H54 (cell line): ENCODE data around the gene TAS1R1.
"Not testable (repeated sequence)": the region's sequence is repeated elsewhere in the genome, so short reads cannot be mapped to it uniquely, and the experiment has no call there.

Experiments
- DNase-seq: peaks from one replicate; pipeline ENCODE4 v3.0.0; 2011; ENCODE audit warnings: low spot score, mixed read lengths; ENCODE audit not compliant: insufficient read length
- FAIRE-seq: peaks from 3 replicates; lab custom pipeline; 2011; peaks lifted over from hg19 to GRCh38; lab: Jason Lieb, UNC
- POLR2A ChIP-seq: IDR thresholded peaks from 2 replicates; pipeline ENCODE4 v1.6.1; 2011; ENCODE audit warnings: low read depth, mild to moderate bottlenecking, low read length

TAS1R1 gene

DNA sequence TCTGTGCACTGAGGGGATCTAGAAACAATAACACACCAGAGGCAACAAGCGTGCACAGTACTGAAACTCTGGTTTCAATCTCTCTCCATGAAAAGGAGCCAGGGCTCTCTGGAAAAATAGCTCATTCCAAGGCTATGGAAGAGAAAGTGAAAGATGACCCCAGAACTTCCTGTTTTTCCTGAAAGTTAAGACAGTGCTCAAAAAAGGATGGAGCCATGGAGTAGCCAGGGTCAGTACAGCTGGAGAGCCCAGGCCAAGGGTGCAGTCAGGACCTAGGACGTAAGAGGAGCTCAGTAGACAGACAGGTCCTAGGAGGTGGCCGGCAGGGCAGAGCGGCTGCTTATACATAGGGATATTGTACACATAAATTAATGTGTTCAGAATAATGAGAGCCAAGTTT, 19.9 kb upstream of the TAS1R1 start:
- no peak for TF ChIP-seq POLR2A
- no peak for DNase-seq
- FAIRE-seq, result no peak

- DNase-seq, result no peak
- no peak for FAIRE-seq
- no peak for TF ChIP-seq POLR2A
Observed at GRCh38 chr1:6536291-6536690, 18.8 kb upstream of the TAS1R1 start.

GRCh38 chr1:6538956-6539355, 16.2 kb upstream of the TAS1R1 start:
- no peak for DNase-seq
- no peak for TF ChIP-seq POLR2A
- FAIRE-seq, result no peak

DNA sequence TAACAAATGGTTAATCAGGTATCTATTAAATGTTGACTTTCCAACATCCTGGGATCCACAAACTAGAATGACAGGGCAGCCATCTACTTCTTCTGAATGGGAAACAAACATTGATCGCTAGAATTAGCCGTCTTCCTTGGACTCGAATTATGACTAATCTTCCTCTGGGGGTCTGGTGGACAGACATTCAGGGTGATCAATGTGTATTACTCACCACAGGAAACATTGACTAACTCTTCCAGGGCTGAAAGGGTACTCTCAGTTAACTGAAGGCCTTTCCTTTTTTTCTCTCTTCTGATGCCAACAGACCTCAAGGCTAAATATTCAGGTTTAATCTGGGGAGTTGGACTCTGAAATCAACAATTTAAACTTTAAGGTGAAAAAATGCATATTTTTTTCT, 10.3 kb upstream of the TAS1R1 start:
- FAIRE-seq (peak; percentile 89), DNase-seq (peak; percentile 47)
- TF ChIP-seq POLR2A, result no peak

- TF ChIP-seq POLR2A, result no peak
- no peak for DNase-seq
- FAIRE-seq, result peak; percentile 86
Observed at GRCh38 chr1:6545276-6546112, 9.6 kb upstream of the TAS1R1 start.

- TF ChIP-seq POLR2A, result no peak
- DNase-seq, result no peak
- no peak for FAIRE-seq
Observed at GRCh38 chr1:6546326-6546725, 8.8 kb upstream of the TAS1R1 start.

DNA sequence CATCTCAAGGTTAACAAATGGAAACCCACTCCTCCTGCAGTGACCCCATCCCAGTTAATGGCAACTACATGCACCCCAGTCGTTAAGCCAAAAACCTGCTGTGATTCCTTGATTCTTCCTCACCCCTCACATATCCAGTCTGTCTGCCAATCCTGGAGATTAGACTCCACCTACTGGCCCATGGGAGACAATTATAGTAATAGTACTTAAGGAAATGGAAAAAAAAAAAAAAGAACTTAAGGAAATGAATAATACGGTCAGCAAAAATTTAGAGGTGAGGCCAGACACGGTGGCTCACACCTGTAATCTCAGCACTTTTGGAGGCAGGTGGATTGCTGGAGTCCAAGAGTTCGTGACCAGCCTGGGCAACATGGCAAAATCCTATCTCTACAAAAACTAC, 7.8 kb upstream of the TAS1R1 start:
- no peak for TF ChIP-seq POLR2A
- FAIRE-seq (no peak), DNase-seq (no peak)

- peak; percentile 56; the same call in 1 of the 2 replicates for TF ChIP-seq POLR2A
- FAIRE-seq (no peak), DNase-seq (peak; percentile 84)
Observed at GRCh38 chr1:6554031-6554906, 838 bp upstream of the TAS1R1 start, which contains the start of gene NOL9. Gene NOL9 (minus strand): TSS chr1:6554513. CDS start chr1:6554502, 11 bp downstream.

DNA sequence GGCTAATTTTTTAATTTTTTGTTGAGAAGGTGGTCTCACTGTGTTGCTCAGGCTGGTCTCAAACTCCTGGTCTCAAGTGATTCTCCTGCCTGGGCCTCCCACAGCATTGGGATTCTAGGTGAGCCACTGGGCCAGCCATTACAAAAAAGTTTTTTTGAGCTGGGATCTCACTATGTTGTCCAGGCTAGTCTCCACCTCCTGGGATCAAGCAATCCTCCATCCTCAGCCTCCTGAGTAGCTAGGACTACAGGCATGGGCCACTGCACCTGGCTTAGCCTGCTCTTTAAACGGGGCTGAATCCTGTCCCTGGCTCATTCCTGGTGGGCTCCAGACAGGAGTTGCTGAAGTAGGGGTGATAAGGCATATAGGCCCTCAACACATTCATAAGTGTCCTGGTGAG, 2.5 kb downstream of the TAS1R1 start:
- FAIRE-seq, result no peak
- no peak for DNase-seq
- TF ChIP-seq POLR2A, result no peak

GRCh38 chr1:6559161-6559560, 4.1 kb downstream of the TAS1R1 start:
- FAIRE-seq, DNase-seq: not testable (repeated sequence)

- DNase-seq, result no peak
- no peak for FAIRE-seq
- no peak for TF ChIP-seq POLR2A
Observed at GRCh38 chr1:6560267-6560666, 5.2 kb downstream of the TAS1R1 start.

DNA sequence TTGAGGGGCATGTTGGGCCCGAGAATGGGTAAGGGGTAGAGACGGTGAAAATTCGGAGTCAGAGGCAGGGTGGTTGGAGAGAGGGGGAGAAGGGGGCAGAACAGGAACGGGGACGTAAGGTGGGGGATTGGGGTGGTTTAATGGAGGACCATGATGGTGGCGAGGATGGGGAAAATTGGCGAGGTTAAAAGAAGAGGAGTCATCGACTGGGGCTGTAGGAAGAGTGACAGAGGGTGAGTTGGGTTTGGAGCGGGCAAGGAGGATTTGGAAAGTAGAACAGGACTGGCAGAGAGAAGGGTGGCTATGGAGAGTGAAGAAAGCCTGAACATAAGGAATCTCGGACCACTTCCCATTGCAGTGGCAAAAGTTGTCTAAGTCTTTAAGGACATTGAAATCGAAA, 13.9 kb downstream of the TAS1R1 start:
- no peak for TF ChIP-seq POLR2A
- FAIRE-seq, result no peak
- DNase-seq, result no peak

DNA sequence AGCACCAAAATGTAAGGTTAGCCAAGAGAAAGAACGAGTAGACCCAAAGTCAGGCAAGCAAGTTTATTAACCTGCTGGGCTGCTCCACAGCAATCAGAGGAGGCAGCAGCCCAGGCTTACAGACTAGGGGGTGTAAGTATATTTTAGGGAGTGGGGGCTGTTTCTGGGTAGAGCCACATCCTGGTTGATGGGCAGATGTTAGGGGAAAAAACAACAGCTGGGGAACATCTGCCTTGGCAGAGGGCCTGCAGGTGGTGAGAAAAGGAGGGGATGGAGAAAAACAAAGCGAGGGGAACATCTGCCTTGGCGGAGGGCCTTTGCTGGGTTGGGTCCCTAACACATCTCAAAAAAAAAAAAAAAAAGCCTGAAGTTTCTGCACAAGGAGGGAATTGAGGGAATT, 15.0 kb downstream of the TAS1R1 start:
- DNase-seq (no peak), FAIRE-seq (no peak)
- TF ChIP-seq POLR2A, result no peak

DNA sequence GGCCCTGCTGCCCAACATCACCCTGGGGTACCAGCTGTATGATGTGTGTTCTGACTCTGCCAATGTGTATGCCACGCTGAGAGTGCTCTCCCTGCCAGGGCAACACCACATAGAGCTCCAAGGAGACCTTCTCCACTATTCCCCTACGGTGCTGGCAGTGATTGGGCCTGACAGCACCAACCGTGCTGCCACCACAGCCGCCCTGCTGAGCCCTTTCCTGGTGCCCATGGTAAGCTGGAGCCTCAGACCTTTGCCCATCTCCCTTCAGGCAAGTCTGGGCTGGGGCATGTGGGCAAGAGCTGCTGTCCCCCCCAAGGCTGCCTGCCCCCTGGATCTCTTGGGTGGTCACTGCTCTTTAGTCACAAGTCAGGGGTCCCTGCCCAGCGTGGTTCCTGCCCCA, 15.9 kb downstream of the TAS1R1 start:
- TF ChIP-seq POLR2A, result no peak
- DNase-seq (no peak), FAIRE-seq (no peak)
